WTC11 (cell line): ENCODE data around the gene PIMREG. TPM values are rescaled to one million over a fixed set of nuclear protein-coding genes. Genes with fewer than 3 reads are reported as not detected.

Experiments used
- ATAC-seq: fragments of 200-7000 bp; cut with Tn5 transposase; 2 replicates; pipeline ENCODE4 v1.10.0; 2021; ENCODE audit warnings: mild to moderate bottlenecking, moderate library complexity
- CTCF ChIA-PET: fragments of 300-600 bp; sonication (Branson Sonifier 250); formaldehyde crosslinking; loops from one replicate; lab custom pipeline; 2021; ENCODE audit warnings: antibody characterized with exemption; lab: Charles Lee
- POLR2A ChIA-PET: fragments of 350-600 bp; sonication (Branson Sonifier 250); formaldehyde crosslinking; loops from one replicate; lab custom pipeline; 2021; ENCODE audit warnings: antibody characterized with exemption; lab: Charles Lee
- DNase-seq: peaks from one replicate; pipeline ENCODE4 v3.0.0; 2021; ENCODE audit warnings: low spot score
- H3K27ac Mint-ChIP-seq: 2 replicates; pipeline ENCODE4 v1.8.0; 2021; ENCODE audit warnings: mixed read lengths
- H3K27me3 Mint-ChIP-seq: 2 replicates; pipeline ENCODE4 v1.8.0; 2021; ENCODE audit warnings: low read depth, mild to moderate bottlenecking, moderate library complexity, mixed read lengths
- H3K36me3 Mint-ChIP-seq: 2 replicates; pipeline ENCODE4 v1.8.0; 2021; ENCODE audit warnings: mixed read lengths
- H3K4me1 Mint-ChIP-seq: 2 replicates; pipeline ENCODE4 v1.8.0; 2022; ENCODE audit warnings: mixed read lengths
- H3K4me3 Mint-ChIP-seq: 2 replicates; pipeline ENCODE4 v1.8.0; 2021; ENCODE audit warnings: mild to moderate bottlenecking, moderate library complexity, mixed read lengths
- H3K9me3 Mint-ChIP-seq: 2 replicates; pipeline ENCODE4 v1.8.0; 2021; ENCODE audit warnings: mixed read lengths
- CBFB ChIP-seq: sonication (generic); formaldehyde crosslinking; IDR thresholded peaks from 2 replicates; pipeline ENCODE4 v1.8.1; 2022; ENCODE audit warnings: mild to moderate bottlenecking, low read depth, missing genetic modification reagents
- FOXK1 ChIP-seq: sonication (generic); formaldehyde crosslinking; IDR thresholded peaks from 2 replicates; pipeline ENCODE4 v1.8.0; 2022; ENCODE audit warnings: mild to moderate bottlenecking, moderate library complexity, missing genetic modification reagents
- FOXP1 ChIP-seq: sonication (generic); formaldehyde crosslinking; IDR thresholded peaks from 2 replicates; pipeline ENCODE4 v1.8.0; 2022; ENCODE audit warnings: missing genetic modification reagents, mild to moderate bottlenecking, moderate library complexity, borderline replicate concordance
- total RNA-seq: library from RNA; stranded (reverse); gene quantifications from 3 replicates; pipeline ENCODE4 v1.2.3, GENCODE V29; 2021
- TF ChIP-seq, protein P1 (sequence below): fragments of 250-450 bp; sonication (Bioruptor Pico); IDR thresholded peaks from 2 replicates; pipeline ENCODE4 v1.9.0; 2021; ENCODE audit warnings: mild to moderate bottlenecking, borderline replicate concordance
- TF ChIP-seq, protein P2 (sequence below): fragments of 250-450 bp; sonication (Bioruptor Pico); IDR thresholded peaks from 2 replicates; pipeline ENCODE4 v2.1.2; 2022; ENCODE audit warnings: mild to moderate bottlenecking, moderate library complexity
- TF ChIP-seq, protein P3 (sequence below): sonication (generic); formaldehyde crosslinking; IDR thresholded peaks from 2 replicates; pipeline ENCODE4 v1.8.0; 2023; ENCODE audit warnings: mild to moderate bottlenecking, missing genetic modification reagents
- TF ChIP-seq, protein P4 (sequence below): sonication (generic); formaldehyde crosslinking; IDR thresholded peaks from 2 replicates; pipeline ENCODE4 v1.8.1; 2023; ENCODE audit warnings: mild to moderate bottlenecking, moderate library complexity, missing genetic modification reagents
- TF ChIP-seq, protein P5 (sequence below): fragments of 250-450 bp; sonication (Bioruptor Pico); IDR thresholded peaks from 2 replicates; pipeline ENCODE4 v1.9.0; 2021; ENCODE audit warnings: mild to moderate bottlenecking

PIMREG gene
- total RNA-seq, 1 experiment from 2014 or later, result 92.2 TPM

DNA sequence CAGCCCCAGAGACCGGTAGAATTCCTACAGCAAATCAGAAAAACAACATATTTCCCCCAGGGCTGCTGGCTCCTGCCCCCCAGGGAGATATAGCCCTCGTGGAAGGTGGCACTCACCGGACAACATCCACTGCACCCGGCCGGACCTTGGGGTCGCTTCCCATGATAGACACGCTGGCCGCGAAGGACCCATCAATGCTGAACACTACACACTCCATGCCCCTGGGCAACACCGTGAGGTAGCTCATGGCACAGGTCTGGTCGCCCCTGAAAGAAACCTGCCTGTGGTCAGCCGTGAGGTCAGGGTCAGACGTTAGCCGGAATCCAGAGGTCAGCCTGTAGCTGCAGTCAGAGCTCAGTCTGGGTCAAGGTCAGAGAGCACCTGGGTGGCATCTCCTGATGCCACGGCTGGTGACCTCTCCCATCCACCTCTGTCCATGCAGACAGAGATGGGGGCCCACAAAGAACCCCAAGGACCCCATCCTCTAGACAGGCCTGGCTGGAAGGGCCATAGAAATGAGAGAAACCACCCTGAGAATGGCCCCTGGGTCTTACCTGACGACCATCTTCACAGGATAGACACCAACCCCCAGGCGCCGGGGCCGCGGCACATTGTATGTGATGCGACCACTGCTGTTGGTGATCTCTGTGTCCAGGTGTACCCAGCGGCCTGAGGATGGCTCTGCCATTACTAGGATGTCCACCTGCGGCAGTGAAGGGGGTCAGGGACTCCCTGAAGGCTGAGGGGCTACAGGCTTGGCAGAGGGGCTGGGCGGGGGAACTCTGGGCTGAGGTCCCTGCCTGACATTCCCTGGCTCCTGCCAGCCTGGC, 19.6 kb downstream of the PIMREG start (continued):
- TF ChIP-seq, protein P1, sequence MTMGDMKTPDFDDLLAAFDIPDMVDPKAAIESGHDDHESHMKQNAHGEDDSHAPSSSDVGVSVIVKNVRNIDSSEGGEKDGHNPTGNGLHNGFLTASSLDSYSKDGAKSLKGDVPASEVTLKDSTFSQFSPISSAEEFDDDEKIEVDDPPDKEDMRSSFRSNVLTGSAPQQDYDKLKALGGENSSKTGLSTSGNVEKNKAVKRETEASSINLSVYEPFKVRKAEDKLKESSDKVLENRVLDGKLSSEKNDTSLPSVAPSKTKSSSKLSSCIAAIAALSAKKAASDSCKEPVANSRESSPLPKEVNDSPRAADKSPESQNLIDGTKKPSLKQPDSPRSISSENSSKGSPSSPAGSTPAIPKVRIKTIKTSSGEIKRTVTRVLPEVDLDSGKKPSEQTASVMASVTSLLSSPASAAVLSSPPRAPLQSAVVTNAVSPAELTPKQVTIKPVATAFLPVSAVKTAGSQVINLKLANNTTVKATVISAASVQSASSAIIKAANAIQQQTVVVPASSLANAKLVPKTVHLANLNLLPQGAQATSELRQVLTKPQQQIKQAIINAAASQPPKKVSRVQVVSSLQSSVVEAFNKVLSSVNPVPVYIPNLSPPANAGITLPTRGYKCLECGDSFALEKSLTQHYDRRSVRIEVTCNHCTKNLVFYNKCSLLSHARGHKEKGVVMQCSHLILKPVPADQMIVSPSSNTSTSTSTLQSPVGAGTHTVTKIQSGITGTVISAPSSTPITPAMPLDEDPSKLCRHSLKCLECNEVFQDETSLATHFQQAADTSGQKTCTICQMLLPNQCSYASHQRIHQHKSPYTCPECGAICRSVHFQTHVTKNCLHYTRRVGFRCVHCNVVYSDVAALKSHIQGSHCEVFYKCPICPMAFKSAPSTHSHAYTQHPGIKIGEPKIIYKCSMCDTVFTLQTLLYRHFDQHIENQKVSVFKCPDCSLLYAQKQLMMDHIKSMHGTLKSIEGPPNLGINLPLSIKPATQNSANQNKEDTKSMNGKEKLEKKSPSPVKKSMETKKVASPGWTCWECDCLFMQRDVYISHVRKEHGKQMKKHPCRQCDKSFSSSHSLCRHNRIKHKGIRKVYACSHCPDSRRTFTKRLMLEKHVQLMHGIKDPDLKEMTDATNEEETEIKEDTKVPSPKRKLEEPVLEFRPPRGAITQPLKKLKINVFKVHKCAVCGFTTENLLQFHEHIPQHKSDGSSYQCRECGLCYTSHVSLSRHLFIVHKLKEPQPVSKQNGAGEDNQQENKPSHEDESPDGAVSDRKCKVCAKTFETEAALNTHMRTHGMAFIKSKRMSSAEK (CRISPR knock-in tag), result no peak
- TF ChIP-seq, protein P2, sequence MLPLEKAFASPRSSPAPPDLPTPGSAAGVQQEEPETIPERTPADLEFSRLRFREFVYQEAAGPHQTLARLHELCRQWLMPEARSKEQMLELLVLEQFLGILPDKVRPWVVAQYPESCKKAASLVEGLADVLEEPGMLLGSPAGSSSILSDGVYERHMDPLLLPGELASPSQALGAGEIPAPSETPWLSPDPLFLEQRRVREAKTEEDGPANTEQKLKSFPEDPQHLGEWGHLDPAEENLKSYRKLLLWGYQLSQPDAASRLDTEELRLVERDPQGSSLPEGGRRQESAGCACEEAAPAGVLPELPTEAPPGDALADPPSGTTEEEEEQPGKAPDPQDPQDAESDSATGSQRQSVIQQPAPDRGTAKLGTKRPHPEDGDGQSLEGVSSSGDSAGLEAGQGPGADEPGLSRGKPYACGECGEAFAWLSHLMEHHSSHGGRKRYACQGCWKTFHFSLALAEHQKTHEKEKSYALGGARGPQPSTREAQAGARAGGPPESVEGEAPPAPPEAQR (CRISPR knock-in tag), result no peak
- TF ChIP-seq, protein P3, sequence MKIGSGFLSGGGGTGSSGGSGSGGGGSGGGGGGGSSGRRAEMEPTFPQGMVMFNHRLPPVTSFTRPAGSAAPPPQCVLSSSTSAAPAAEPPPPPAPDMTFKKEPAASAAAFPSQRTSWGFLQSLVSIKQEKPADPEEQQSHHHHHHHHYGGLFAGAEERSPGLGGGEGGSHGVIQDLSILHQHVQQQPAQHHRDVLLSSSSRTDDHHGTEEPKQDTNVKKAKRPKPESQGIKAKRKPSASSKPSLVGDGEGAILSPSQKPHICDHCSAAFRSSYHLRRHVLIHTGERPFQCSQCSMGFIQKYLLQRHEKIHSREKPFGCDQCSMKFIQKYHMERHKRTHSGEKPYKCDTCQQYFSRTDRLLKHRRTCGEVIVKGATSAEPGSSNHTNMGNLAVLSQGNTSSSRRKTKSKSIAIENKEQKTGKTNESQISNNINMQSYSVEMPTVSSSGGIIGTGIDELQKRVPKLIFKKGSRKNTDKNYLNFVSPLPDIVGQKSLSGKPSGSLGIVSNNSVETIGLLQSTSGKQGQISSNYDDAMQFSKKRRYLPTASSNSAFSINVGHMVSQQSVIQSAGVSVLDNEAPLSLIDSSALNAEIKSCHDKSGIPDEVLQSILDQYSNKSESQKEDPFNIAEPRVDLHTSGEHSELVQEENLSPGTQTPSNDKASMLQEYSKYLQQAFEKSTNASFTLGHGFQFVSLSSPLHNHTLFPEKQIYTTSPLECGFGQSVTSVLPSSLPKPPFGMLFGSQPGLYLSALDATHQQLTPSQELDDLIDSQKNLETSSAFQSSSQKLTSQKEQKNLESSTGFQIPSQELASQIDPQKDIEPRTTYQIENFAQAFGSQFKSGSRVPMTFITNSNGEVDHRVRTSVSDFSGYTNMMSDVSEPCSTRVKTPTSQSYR (CRISPR knock-in tag), result no peak
- TF ChIP-seq, protein P4, sequence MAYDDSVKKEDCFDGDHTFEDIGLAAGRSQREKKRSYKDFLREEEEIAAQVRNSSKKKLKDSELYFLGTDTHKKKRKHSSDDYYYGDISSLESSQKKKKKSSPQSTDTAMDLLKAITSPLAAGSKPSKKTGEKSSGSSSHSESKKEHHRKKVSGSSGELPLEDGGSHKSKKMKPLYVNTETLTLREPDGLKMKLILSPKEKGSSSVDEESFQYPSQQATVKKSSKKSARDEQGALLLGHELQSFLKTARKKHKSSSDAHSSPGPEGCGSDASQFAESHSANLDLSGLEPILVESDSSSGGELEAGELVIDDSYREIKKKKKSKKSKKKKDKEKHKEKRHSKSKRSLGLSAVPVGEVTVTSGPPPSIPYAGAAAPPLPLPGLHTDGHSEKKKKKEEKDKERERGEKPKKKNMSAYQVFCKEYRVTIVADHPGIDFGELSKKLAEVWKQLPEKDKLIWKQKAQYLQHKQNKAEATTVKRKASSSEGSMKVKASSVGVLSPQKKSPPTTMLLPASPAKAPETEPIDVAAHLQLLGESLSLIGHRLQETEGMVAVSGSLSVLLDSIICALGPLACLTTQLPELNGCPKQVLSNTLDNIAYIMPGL (CRISPR knock-in tag), result no peak
- TF ChIP-seq, protein P5, sequence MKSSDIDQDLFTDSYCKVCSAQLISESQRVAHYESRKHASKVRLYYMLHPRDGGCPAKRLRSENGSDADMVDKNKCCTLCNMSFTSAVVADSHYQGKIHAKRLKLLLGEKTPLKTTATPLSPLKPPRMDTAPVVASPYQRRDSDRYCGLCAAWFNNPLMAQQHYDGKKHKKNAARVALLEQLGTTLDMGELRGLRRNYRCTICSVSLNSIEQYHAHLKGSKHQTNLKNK (CRISPR knock-in tag), result no peak
- TF ChIP-seq CBFB (CRISPR knock-in tag), result no peak
- TF ChIP-seq FOXK1, result no peak

DNA sequence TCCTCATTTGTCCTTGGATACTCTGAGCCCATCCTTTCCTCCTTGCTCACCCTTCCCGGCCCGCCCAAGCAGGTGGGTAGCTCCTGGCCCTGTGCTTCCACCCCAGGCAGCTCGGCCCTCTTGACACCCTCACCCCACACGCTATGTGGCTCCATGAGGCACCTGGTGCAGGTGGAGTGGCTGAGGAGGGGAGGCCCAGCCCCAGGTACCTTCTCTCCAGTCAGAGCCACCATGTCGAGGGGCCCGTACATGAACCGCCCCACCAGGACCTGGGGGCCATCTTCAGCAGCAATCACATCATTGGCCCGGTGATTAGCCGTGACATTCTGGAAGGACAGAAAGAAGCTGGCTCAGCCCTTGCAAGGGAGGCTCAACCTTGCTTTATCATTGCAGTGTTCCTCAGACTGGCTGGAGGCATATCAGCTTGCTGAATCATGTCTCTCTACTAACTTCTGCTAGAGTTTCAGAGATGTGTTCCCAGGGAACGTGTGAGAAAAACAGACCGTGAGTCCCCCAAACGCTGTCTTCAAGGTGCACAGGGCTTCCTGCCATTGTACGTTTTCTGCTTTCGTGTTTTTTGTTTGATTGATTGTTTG, 20.3 kb downstream of the PIMREG start:
- ATAC-seq (no peak), DNase-seq (no peak)
- no peaks in the 10 kb centered on the region for H3K36me3 Mint-ChIP-seq
- H3K4me3 Mint-ChIP-seq, result no peak overlapping the region
- ChIA-PET POLR2A (no interaction called here), CTCF (interaction anchor here (4.5 kb wide), 1 partner anchor 8 kb away, joined by 36 read pairs; no protein-coding TSS in a partner anchor)
- peaks cover 4% of the 10 kb centered on the region; the same call in 1 of the 2 replicates for H3K9me3 Mint-ChIP-seq
- TF ChIP-seq FOXP1 (CRISPR knock-in tag), result no peak
- H3K4me1 Mint-ChIP-seq, result peaks cover 25% of the 10 kb centered on the region
- H3K27me3 Mint-ChIP-seq, result no peaks in the 10 kb centered on the region; the same call in 1 of the 2 replicates
- no peak overlapping the region for H3K27ac Mint-ChIP-seq
